Mesendoderm (in vitro differentiated cells): Measurements from ENCODE around the gene PCDHGB7.
"Not testable (repeated sequence)": the region's sequence is repeated elsewhere in the genome, so short reads cannot be mapped to it uniquely, and the experiment has no call there.

ENCODE experiments used
- DNase-seq: peaks from one replicate; pipeline ENCODE4 v3.0.0; 2013
- H2AK5ac ChIP-seq: 2 replicates; pipeline ENCODE4 v1.6.1; 2013; ENCODE audit warnings: low read length, inconsistent platforms
- H2BK120ac ChIP-seq: 2 replicates; pipeline ENCODE4 v1.6.1; 2013; ENCODE audit warnings: low read depth, mild to moderate bottlenecking, low read length, moderate library complexity, mixed read lengths
- H2BK15ac ChIP-seq: replicated peaks from 2 replicates; pipeline ENCODE4 v1.6.1; 2013; ENCODE audit warnings: low read depth, mild to moderate bottlenecking, moderate library complexity
- H2BK5ac ChIP-seq: 2 replicates; pipeline ENCODE4 v1.6.1; 2013; ENCODE audit warnings: low read length, inconsistent platforms
- H3K18ac ChIP-seq: 2 replicates; pipeline ENCODE4 v1.6.1; 2013; ENCODE audit warnings: mild to moderate bottlenecking, low read length, mixed read lengths
- H3K23ac ChIP-seq: one replicate; pipeline ENCODE4 v1.6.1; 2013; ENCODE audit warnings: low read length
- H3K27ac ChIP-seq: 2 replicates; pipeline ENCODE4 v1.5.1; 2013; ENCODE audit warnings: low read depth, mild to moderate bottlenecking, inconsistent platforms, low read length, moderate library complexity
- H3K27me3 ChIP-seq: 2 replicates; pipeline ENCODE4 v1.6.1; 2013; ENCODE audit warnings: low read length, control low read depth, mild to moderate bottlenecking, inconsistent platforms; ENCODE audit not compliant: insufficient read depth, poor library complexity
- H3K36me3 ChIP-seq: 2 replicates; pipeline ENCODE4 v1.6.1; 2013; ENCODE audit warnings: low read length, inconsistent platforms; ENCODE audit not compliant: control insufficient read depth, insufficient read depth
- H3K4ac ChIP-seq: one replicate; pipeline ENCODE4 v1.6.1; 2013; ENCODE audit warnings: low read depth, mild to moderate bottlenecking, low read length, moderate library complexity
- H3K4me1 ChIP-seq: 2 replicates; pipeline ENCODE4 v1.6.1; 2013; ENCODE audit warnings: low read depth, low read length, inconsistent platforms; ENCODE audit not compliant: control insufficient read depth
- H3K4me2 ChIP-seq: 2 replicates; pipeline ENCODE4 v1.6.1; 2013; ENCODE audit warnings: low read length
- H3K4me3 ChIP-seq: 2 replicates; pipeline ENCODE4 v1.5.1; 2013; ENCODE audit warnings: mild to moderate bottlenecking, low read length
- H3K56ac ChIP-seq: one replicate; pipeline ENCODE4 v1.6.1; 2013; ENCODE audit warnings: low read length
- H3K79me1 ChIP-seq: 2 replicates; pipeline ENCODE4 v1.6.1; 2013; ENCODE audit warnings: low read length, inconsistent platforms
- H3K79me2 ChIP-seq: 2 replicates; pipeline ENCODE4 v1.6.1; 2013; ENCODE audit warnings: mild to moderate bottlenecking, low read length; ENCODE audit not compliant: control insufficient read depth, insufficient read depth
- H3K9ac ChIP-seq: 2 replicates; pipeline ENCODE4 v1.6.1; 2013; ENCODE audit warnings: low read length, inconsistent platforms
- H4K5ac ChIP-seq: one replicate; pipeline ENCODE4 v1.6.1; 2013; ENCODE audit warnings: low read length
- H4K8ac ChIP-seq: one replicate; pipeline ENCODE4 v1.6.1; 2013; ENCODE audit warnings: low read depth, mild to moderate bottlenecking, control low read depth, low read length, moderate library complexity
- WGBS: extraction: QIAGEN DNeasy Blood & Tissue Kit; methylation state at CpG from one replicate; pipeline ENCODE4 v1.1.7; 2013; ENCODE audit warnings: low lambda C conversion rate, missing lambda C conversion rate; ENCODE audit not compliant: insufficient coverage; ENCODE audit errors: extremely low coverage; 5-methylcytosine and 5-hydroxymethylcytosine counted together

Gene PCDHGB7

GRCh38 chr5:141388661-141389060, 28.8 kb upstream of the PCDHGB7 start:
- Histone ChIP-seq H4K5ac (no peak overlapping the region), H2BK15ac (no peak overlapping the region), H3K4ac (no peak overlapping the region), H3K9ac (no peak overlapping the region), H2AK5ac (no peak overlapping the region), H3K4me2 (no peak overlapping the region), H2BK5ac (no peak overlapping the region), H3K56ac (no peak overlapping the region), H4K8ac (no peak overlapping the region), H3K27ac (no peak overlapping the region), H3K79me2 (no peaks in the 10 kb centered on the region), H3K18ac (no peak overlapping the region), H3K79me1 (no peaks in the 10 kb centered on the region), H3K4me3 (no peak overlapping the region), H3K4me1 (no peaks in the 10 kb centered on the region), H3K36me3 (no peaks in the 10 kb centered on the region), H2BK120ac (no peak overlapping the region), H3K23ac (no peak overlapping the region), H3K27me3 (no peaks in the 10 kb centered on the region)
- no CpG with 5 or more reads among the region's 10 CpGs for WGBS
- DNase-seq = no peak

- no peak overlapping the region for H2AK5ac ChIP-seq
- H3K4me3 ChIP-seq = no peak overlapping the region
Measured at GRCh38 chr5:141389153-141390042, 28.1 kb upstream of the PCDHGB7 start.

GRCh38 chr5:141392429-141393198, 24.9 kb upstream of the PCDHGB7 start, which contains the start of gene PCDHGA8:
TSS of gene PCDHGA8 (plus strand) at chr5:141392633. CDS start at chr5:141392814, 181 bp downstream.
- no peak within 1 kb of the TSS for H2BK120ac ChIP-seq
- 100% methylated on average over 1 of the region's 38 CpGs for WGBS

More at GRCh38 chr5:141389153-141390042, 28.1 kb upstream of the PCDHGB7 start:
- H2BK15ac ChIP-seq = no peak overlapping the region
- no peak overlapping the region for H3K9ac ChIP-seq
- no peak overlapping the region for H2BK5ac ChIP-seq
- H3K79me2 ChIP-seq = no peaks in the 10 kb centered on the region
- H3K79me1 ChIP-seq = no peaks in the 10 kb centered on the region
- no peaks in the 10 kb centered on the region for H3K27me3 ChIP-seq
- H3K18ac ChIP-seq = no peak overlapping the region
- no peaks in the 10 kb centered on the region for H3K4me1 ChIP-seq
- no peak overlapping the region for H4K5ac ChIP-seq
- no peak overlapping the region for H2BK120ac ChIP-seq
- H3K4me2 ChIP-seq = no peak overlapping the region
- WGBS = no CpG with 5 or more reads among the region's 77 CpGs
- H3K56ac ChIP-seq = no peak overlapping the region
- no peak overlapping the region for H3K4ac ChIP-seq
- H3K23ac ChIP-seq = no peak overlapping the region
- no peak overlapping the region for H3K27ac ChIP-seq
- H3K36me3 ChIP-seq = no peaks in the 10 kb centered on the region
- DNase-seq = no peak
- H4K8ac ChIP-seq = no peak overlapping the region

GRCh38 chr5:141393267-141393666, 24.2 kb upstream of the PCDHGB7 start:
- H3K56ac ChIP-seq = no peak overlapping the region
- no peak overlapping the region for H4K5ac ChIP-seq
- no peak overlapping the region for H3K27ac ChIP-seq
- H3K36me3 ChIP-seq = no peaks in the 10 kb centered on the region
- H3K4me1 ChIP-seq = no peaks in the 10 kb centered on the region
- H2BK15ac ChIP-seq = no peak overlapping the region
- H3K4me2 ChIP-seq = no peak overlapping the region
- H3K79me2 ChIP-seq = no peaks in the 10 kb centered on the region
- H2BK5ac ChIP-seq = no peak overlapping the region
- no peaks in the 10 kb centered on the region for H3K79me1 ChIP-seq
- H2AK5ac ChIP-seq = no peak overlapping the region
- H2BK120ac ChIP-seq = no peak overlapping the region
- no peak overlapping the region for H3K18ac ChIP-seq
- no peak for DNase-seq
- no peak overlapping the region for H3K9ac ChIP-seq
- no CpG with 5 or more reads among the region's 21 CpGs for WGBS
- H4K8ac ChIP-seq = no peak overlapping the region
- no peaks in the 10 kb centered on the region for H3K27me3 ChIP-seq
- no peak overlapping the region for H3K23ac ChIP-seq
- H3K4ac ChIP-seq = no peak overlapping the region
- H3K4me3 ChIP-seq = no peak overlapping the region

More at GRCh38 chr5:141392429-141393198, 24.9 kb upstream of the PCDHGB7 start, which contains the start of gene PCDHGA8:
- no peak within 1 kb of the TSS for H3K4me3 ChIP-seq
- no peak within 1 kb of the TSS for H3K4me2 ChIP-seq
- no peaks in the 10 kb centered on the region for H3K79me2 ChIP-seq
- H3K27ac ChIP-seq = no peak within 1 kb of the TSS
- H2BK15ac ChIP-seq = no peak within 1 kb of the TSS
- no peaks in the 10 kb centered on the region for H3K4me1 ChIP-seq
- no peak within 1 kb of the TSS for H3K9ac ChIP-seq
- DNase-seq = no peak
- H4K5ac ChIP-seq = no peak within 1 kb of the TSS
- H3K36me3 ChIP-seq = no peaks in the 10 kb centered on the region
- no peaks in the 10 kb centered on the region for H3K79me1 ChIP-seq
- no peak within 1 kb of the TSS for H3K4ac ChIP-seq
- H3K23ac ChIP-seq = no peak within 1 kb of the TSS
- no peak within 1 kb of the TSS for H3K18ac ChIP-seq
- no peaks in the 10 kb centered on the region for H3K27me3 ChIP-seq
- no peak within 1 kb of the TSS for H4K8ac ChIP-seq
- no peak within 1 kb of the TSS for H2AK5ac ChIP-seq
- no peak within 1 kb of the TSS for H2BK5ac ChIP-seq
- H3K56ac ChIP-seq = no peak within 1 kb of the TSS

GRCh38 chr5:141394401-141395187, 22.9 kb upstream of the PCDHGB7 start:
- H3K4me2 ChIP-seq, H3K27me3 ChIP-seq, H3K23ac ChIP-seq, DNase-seq, H3K79me2 ChIP-seq, H3K4ac ChIP-seq, H3K4me1 ChIP-seq, H4K8ac ChIP-seq, H2AK5ac ChIP-seq, H4K5ac ChIP-seq, H3K9ac ChIP-seq, H3K56ac ChIP-seq, H3K79me1 ChIP-seq, H3K18ac ChIP-seq, H3K4me3 ChIP-seq, H2BK5ac ChIP-seq, H3K27ac ChIP-seq, H2BK120ac ChIP-seq, H2BK15ac ChIP-seq, H3K36me3 ChIP-seq: not testable (repeated sequence)
- no CpG with 5 or more reads among the region's 53 CpGs for WGBS
